Measurements from ENCODE around the gene ZNF749. TPM values are rescaled to one million over a fixed set of nuclear protein-coding genes. Genes with fewer than 3 reads are reported as not detected.
A peak's percentile ranks its signal among the peaks of the same experiment; 100 is the strongest.

Gene ZNF749
- total and polyA plus RNA-seq, 2 of the 8 experiments (the other 6 are each of a cell fraction or from before 2014, with no cell fraction given) = 15.2 to 24.4 TPM

DNA sequence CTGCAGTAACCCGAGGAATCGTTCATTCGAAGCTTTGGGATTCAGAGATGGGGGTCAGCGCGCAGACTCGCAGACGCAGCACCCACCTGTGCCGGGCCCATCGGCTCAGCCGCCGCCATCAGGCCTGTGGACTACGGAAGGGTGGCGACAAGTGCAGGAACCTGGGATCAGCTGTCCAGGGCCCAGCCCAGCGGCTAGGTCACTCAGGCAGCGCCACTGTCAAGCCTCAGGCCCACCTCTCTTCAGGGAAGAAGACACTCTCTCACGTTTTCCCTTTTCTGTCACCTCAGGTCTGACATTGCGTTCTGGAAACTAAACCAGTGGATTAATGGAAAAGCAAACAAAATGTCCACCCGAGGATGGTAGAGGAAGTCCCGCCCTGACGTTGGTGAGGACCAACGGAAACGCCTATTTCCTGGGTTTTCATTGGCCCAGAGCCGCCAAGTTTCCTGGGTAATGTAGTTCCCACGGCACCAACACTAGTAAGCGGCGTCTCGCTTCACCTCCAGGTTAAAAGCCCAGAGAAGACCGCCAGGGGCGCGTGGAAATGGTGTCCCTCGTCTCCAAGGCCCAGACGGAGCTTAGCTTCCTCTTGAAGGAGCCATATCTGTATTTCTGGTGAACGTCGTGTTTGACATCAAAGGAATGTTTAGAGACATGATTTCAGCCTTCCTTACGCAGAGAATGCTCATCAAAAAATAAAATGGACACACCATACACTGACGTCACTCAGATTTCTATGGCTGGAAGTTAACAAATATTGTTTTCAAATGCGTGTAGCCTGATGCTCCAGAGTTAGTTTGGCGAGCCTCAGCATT, 42.3 kb downstream of the ZNF749 start, which contains the start of gene ZNF772 (continued):
- peak; percentile 67; the same call in 1 of the 2 replicates for TF ChIP-seq PHF8 (conservative IDR thresholded peaks at IDR 0.05; ENCODE audit: low read depth, low read length)
- TF ChIP-seq BACH1 (IDR thresholded peaks at IDR 0.05; ENCODE audit: low read length) = peak; percentile 76
- TF ChIP-seq POLR2A (IDR thresholded peaks at IDR 0.05; ENCODE audit: control extremely low read depth in 1 of 2, low read depth in 2 of 2, low read length in 2 of 2) = peak in 1 of 2 experiments; percentile 68; a peak in 1 of 3 replicates
- TF ChIP-seq CREB1 (IDR thresholded peaks at IDR 0.05) = peak; percentile 54
- peak; percentile 61; the same call in 1 of the 2 replicates for TF ChIP-seq TAF1 (IDR thresholded peaks at IDR 0.05; ENCODE audit: low read depth, low read length)
- TF ChIP-seq SP2 (IDR thresholded peaks at IDR 0.05; ENCODE audit: low read length) = peak; percentile 45; the same call in 1 of the 2 replicates
- TF ChIP-seq SP1 (IDR thresholded peaks at IDR 0.05; ENCODE audit: low read depth, low read length) = peak; percentile 92
- TF ChIP-seq CBX5 (IDR thresholded peaks at IDR 0.05; ENCODE audit: low read depth, low read length) = no peak
- peak; percentile 37 to 48; a peak in 3 of 4 replicates for TF ChIP-seq RAD21 (IDR thresholded peaks at IDR 0.05 in 1 of 2, conservative IDR thresholded peaks at IDR 0.05 in 1 of 2; ENCODE audit: low read depth in 2 of 2, low read length in 2 of 2)
- TF ChIP-seq JUND (IDR thresholded peaks at IDR 0.05; ENCODE audit: low read length) = no peak
- peak in 1 of 2 experiments; percentile 82; a peak in 1 of 4 replicates for TF ChIP-seq HDAC2 (IDR thresholded peaks at IDR 0.05; ENCODE audit: borderline replicate concordance in 1 of 2, low read depth in 2 of 2, low read length in 2 of 2)
- TF ChIP-seq MAX (IDR thresholded peaks at IDR 0.05) = peak; percentile 57
- peak; percentile 96 for TF ChIP-seq GABPA (IDR thresholded peaks at IDR 0.05; ENCODE audit: borderline replicate concordance, insufficient read depth, low read length)
- TF ChIP-seq CHD2 (IDR thresholded peaks at IDR 0.05; ENCODE audit: low read length) = peak; percentile 77
- TF ChIP-seq ASH2L (IDR thresholded peaks at IDR 0.05; ENCODE audit: low read length) = peak; percentile 71
- peak; percentile 62 to 91 (median 80) for TF ChIP-seq CTCF (IDR thresholded peaks at IDR 0.05; ENCODE audit: control extremely low read depth in 1 of 3, insufficient read depth in 1 of 3, low read depth in 1 of 3, low read length in 3 of 3)
- peak in 1 of 2 experiments; percentile 17; a peak in 1 of 4 replicates for TF ChIP-seq SIN3A (conservative IDR thresholded peaks at IDR 0.05 in 1 of 2, IDR thresholded peaks at IDR 0.05 in 1 of 2; ENCODE audit: low read depth in 1 of 2, low read length in 2 of 2)
- TF ChIP-seq KDM4A (IDR thresholded peaks at IDR 0.05; ENCODE audit: low read depth, low read length, severe bottlenecking) = peak; percentile 96
- no peak for TF ChIP-seq GTF2F1 (IDR thresholded peaks at IDR 0.05; ENCODE audit: borderline replicate concordance, low read depth, low read length)
